GM23338 (cell line): ENCODE data around the gene CHD9. TPM values are rescaled to one million over a fixed set of nuclear protein-coding genes. Genes with fewer than 3 reads are reported as not detected.

ENCODE experiments used
- ATAC-seq: fragments of 200-7000 bp; cut with Tn5 transposase; 3 replicates; pipeline ENCODE4 v1.9.1; 2020
- DNase-seq: peaks from one replicate; pipeline ENCODE4 v3.0.0-alpha.2; 2015; ENCODE audit warnings: low spot score
- H2AFZ ChIP-seq: fragments of 200-600 bp; sonication (generic); 2 replicates; pipeline ENCODE4 v1.8.0; 2016; ENCODE audit warnings: antibody characterized with exemption, mild to moderate bottlenecking, moderate library complexity
- H3F3A ChIP-seq: fragments of 200-600 bp; sonication (generic); replicated peaks from 2 replicates; pipeline ENCODE4 v1.8.0; 2017; ENCODE audit warnings: antibody characterized with exemption, mixed run types, low read depth
- H3K27ac ChIP-seq: fragments of 200-600 bp; sonication (generic); 2 replicates; pipeline ENCODE4 v1.6.1; 2016; ENCODE audit warnings: low read depth
- H3K27me3 ChIP-seq: fragments of 200-600 bp; sonication (generic); 2 replicates; pipeline ENCODE4 v1.8.0; 2016; ENCODE audit warnings: mild to moderate bottlenecking, mixed run types, moderate library complexity; ENCODE audit not compliant: insufficient read depth
- H3K36me3 ChIP-seq: fragments of 200-600 bp; sonication (generic); 2 replicates; pipeline ENCODE4 v1.8.0; 2016; ENCODE audit warnings: mild to moderate bottlenecking; ENCODE audit not compliant: insufficient read depth
- H3K4me1 ChIP-seq: fragments of 200-600 bp; sonication (generic); 2 replicates; pipeline ENCODE4 v1.8.0; 2016; ENCODE audit warnings: mild to moderate bottlenecking, moderate library complexity; ENCODE audit not compliant: insufficient read depth
- H3K4me2 ChIP-seq: fragments of 200-600 bp; sonication (generic); 2 replicates; pipeline ENCODE4 v1.7.1; 2017; ENCODE audit warnings: mixed run types
- H3K4me3 ChIP-seq: fragments of 200-600 bp; sonication (generic); 2 replicates; pipeline ENCODE4 v1.6.1; 2016; ENCODE audit warnings: mixed run types
- H3K79me2 ChIP-seq: fragments of 200-600 bp; sonication (generic); replicated peaks from 2 replicates; pipeline ENCODE4 v1.8.0; 2017; ENCODE audit warnings: mild to moderate bottlenecking; ENCODE audit not compliant: insufficient read depth
- H3K9me2 ChIP-seq: fragments of 200-600 bp; sonication (generic); 2 replicates; pipeline ENCODE4 v1.8.0; 2017; ENCODE audit not compliant: insufficient read depth
- H4K20me1 ChIP-seq: fragments of 200-600 bp; sonication (generic); replicated peaks from 2 replicates; pipeline ENCODE4 v1.8.0; 2017; ENCODE audit warnings: mild to moderate bottlenecking; ENCODE audit not compliant: insufficient read depth
- H3K27ac Mint-ChIP-seq: 2 replicates; pipeline ENCODE4 v1.8.0; 2020; ENCODE audit warnings: inconsistent platforms, mild to moderate bottlenecking, moderate library complexity, mixed read lengths
- H3K27me3 Mint-ChIP-seq: 3 replicates; pipeline ENCODE4 v1.8.0; 2022; ENCODE audit warnings: low read depth, mild to moderate bottlenecking, moderate library complexity, mixed read lengths, inconsistent platforms; ENCODE audit not compliant: insufficient read depth, poor library complexity
- H3K36me3 Mint-ChIP-seq: 3 replicates; pipeline ENCODE4 v1.8.0; 2021; ENCODE audit warnings: low read depth, mild to moderate bottlenecking, inconsistent platforms, moderate library complexity, mixed read lengths
- H3K4me1 Mint-ChIP-seq: 3 replicates; pipeline ENCODE4 v1.8.0; 2020; ENCODE audit warnings: mild to moderate bottlenecking, inconsistent platforms, mixed read lengths
- H3K4me3 Mint-ChIP-seq: 3 replicates; pipeline ENCODE4 v1.8.0; 2021; ENCODE audit warnings: moderate library complexity, mild to moderate bottlenecking, inconsistent platforms, mixed read lengths
- H3K9me3 Mint-ChIP-seq: 3 replicates; pipeline ENCODE4 v1.8.0; 2020; ENCODE audit warnings: moderate library complexity, mild to moderate bottlenecking, inconsistent platforms, mixed read lengths
- CREB1 ChIP-seq: fragments of 250-450 bp; sonication (Bioruptor Pico); IDR thresholded peaks from 2 replicates; pipeline ENCODE4 v1.5.0; 2020; ENCODE audit warnings: low read depth, mild to moderate bottlenecking, moderate library complexity
- CTCF ChIP-seq, 2 experiments: fragments of 200-600 bp in 1 of 2; sonication (generic) in 1 of 2; conservative IDR thresholded peaks; 2 replicates each; pipeline versions ENCODE4 v1.5.1 to v1.6.1; 2016 to 2017; ENCODE audit warnings: antibody characterized with exemption in 2 of 2, low read depth in 2 of 2, mild to moderate bottlenecking in 2 of 2, moderate library complexity in 1 of 2
- EZH2 ChIP-seq: fragments of 200-600 bp; sonication (generic); IDR thresholded peaks from one replicate; pipeline ENCODE4 v1.8.0; 2017; ENCODE audit warnings: antibody characterized with exemption, mild to moderate bottlenecking, low read depth; ENCODE audit not compliant: unreplicated experiment
- EZH2phosphoT487 ChIP-seq: fragments of 200-600 bp; sonication (generic); IDR thresholded peaks from one replicate; pipeline ENCODE4 v1.8.1; 2018; ENCODE audit warnings: antibody characterized with exemption; ENCODE audit not compliant: unreplicated experiment
- JUNB ChIP-seq: IDR thresholded peaks from one replicate; pipeline ENCODE4 v1.6.1; 2016; ENCODE audit warnings: antibody characterized with exemption; ENCODE audit not compliant: unreplicated experiment
- NANOG ChIP-seq: IDR thresholded peaks from 2 replicates; pipeline ENCODE4 v1.6.1; 2016; ENCODE audit warnings: antibody characterized with exemption, borderline replicate concordance
- POLR2AphosphoS5 ChIP-seq: IDR thresholded peaks from 2 replicates; pipeline ENCODE4 v1.6.1; 2016; ENCODE audit warnings: antibody characterized with exemption, low read depth
- STAT1 ChIP-seq: IDR thresholded peaks from one replicate; pipeline ENCODE4 v1.6.1; 2016; ENCODE audit warnings: antibody characterized with exemption; ENCODE audit not compliant: unreplicated experiment
- ZNF114 ChIP-seq: fragments of 250-450 bp; sonication (Bioruptor Pico); IDR thresholded peaks from 2 replicates; pipeline ENCODE4 v1.5.0; 2020; ENCODE audit warnings: mild to moderate bottlenecking, moderate library complexity
- ZNF331 ChIP-seq: fragments of 250-450 bp; sonication (Bioruptor Pico); IDR thresholded peaks from 2 replicates; pipeline ENCODE4 v1.5.0; 2020; ENCODE audit warnings: low read depth, mild to moderate bottlenecking, moderate library complexity
- polyA plus RNA-seq: library from polyadenylated mRNA; unstranded; fragments of >200 nt; fragmentation: Nextera tagmentation; extraction: Ambion mirVana; gene quantifications from 2 replicates; pipeline ENCODE4 v1.2.1, GENCODE V29; 2016
- total RNA-seq: library from RNA; depleted of rRNA; stranded (reverse); fragments of >200 nt; shearing (Covaris generic); gene quantifications from 2 replicates; pipeline ENCODE4 v1.2.3, GENCODE V29; 2014
- TF ChIP-seq, protein P1 (sequence below): IDR thresholded peaks from one replicate; pipeline ENCODE4 v1.6.1; 2018; ENCODE audit warnings: antibody characterized with exemption; ENCODE audit not compliant: unreplicated experiment
- TF ChIP-seq, protein P2 (sequence below): fragments of 250-450 bp; sonication (Bioruptor Pico); IDR thresholded peaks from 2 replicates; pipeline ENCODE4 v1.5.0; 2020; ENCODE audit warnings: mild to moderate bottlenecking, moderate library complexity
- TF ChIP-seq, protein P3 (sequence below): IDR thresholded peaks from 2 replicates; pipeline ENCODE4 v1.6.1; 2016; ENCODE audit warnings: antibody characterized with exemption

CHD9 gene
- total and polyA plus RNA-seq, 2 experiments from 2014 or later: 18.8 to 46.6 TPM

GRCh38 chr16:53035176-53035942, 19.4 kb upstream of the CHD9 start:
- Mint-ChIP-seq H3K36me3 (peaks cover 38% of the 10 kb centered on the region), H3K4me3 (no peak overlapping the region), H3K27me3 (peaks cover 8% of the 10 kb centered on the region), H3K27ac (no peak overlapping the region), H3K9me3 (peaks cover 39% of the 10 kb centered on the region), H3K4me1 (peaks cover 15% of the 10 kb centered on the region)
- Histone ChIP-seq H3K27ac (no peak overlapping the region), H2AFZ (no peak overlapping the region), H3K4me1 (peaks cover 19% of the 10 kb centered on the region), H3K9me2 (peaks cover 9% of the 10 kb centered on the region), H3K27me3 (no peaks in the 10 kb centered on the region), H3K36me3 (peaks cover 9% of the 10 kb centered on the region; the same call in 1 of the 2 replicates), H3F3A (peaks cover 1% of the 10 kb centered on the region), H4K20me1 (no peaks in the 10 kb centered on the region), H3K79me2 (no peaks in the 10 kb centered on the region), H3K4me3 (no peak overlapping the region), H3K4me2 (no peak overlapping the region)
- ATAC-seq (no peak), DNase-seq (no peak)
- TF ChIP-seq JUNB (no peak), ZNF114 (CRISPR knock-in tag) (no peak), POLR2AphosphoS5 (no peak), ZNF331 (CRISPR knock-in tag) (no peak), CREB1 (no peak), NANOG (no peak), EZH2phosphoT487 (no peak), EZH2 (no peak), STAT1 (no peak), CTCF (conservative IDR thresholded peaks at IDR 0.05; ENCODE audit: low read depth in 2 of 2) (no peak)
- TF ChIP-seq, protein P1, sequence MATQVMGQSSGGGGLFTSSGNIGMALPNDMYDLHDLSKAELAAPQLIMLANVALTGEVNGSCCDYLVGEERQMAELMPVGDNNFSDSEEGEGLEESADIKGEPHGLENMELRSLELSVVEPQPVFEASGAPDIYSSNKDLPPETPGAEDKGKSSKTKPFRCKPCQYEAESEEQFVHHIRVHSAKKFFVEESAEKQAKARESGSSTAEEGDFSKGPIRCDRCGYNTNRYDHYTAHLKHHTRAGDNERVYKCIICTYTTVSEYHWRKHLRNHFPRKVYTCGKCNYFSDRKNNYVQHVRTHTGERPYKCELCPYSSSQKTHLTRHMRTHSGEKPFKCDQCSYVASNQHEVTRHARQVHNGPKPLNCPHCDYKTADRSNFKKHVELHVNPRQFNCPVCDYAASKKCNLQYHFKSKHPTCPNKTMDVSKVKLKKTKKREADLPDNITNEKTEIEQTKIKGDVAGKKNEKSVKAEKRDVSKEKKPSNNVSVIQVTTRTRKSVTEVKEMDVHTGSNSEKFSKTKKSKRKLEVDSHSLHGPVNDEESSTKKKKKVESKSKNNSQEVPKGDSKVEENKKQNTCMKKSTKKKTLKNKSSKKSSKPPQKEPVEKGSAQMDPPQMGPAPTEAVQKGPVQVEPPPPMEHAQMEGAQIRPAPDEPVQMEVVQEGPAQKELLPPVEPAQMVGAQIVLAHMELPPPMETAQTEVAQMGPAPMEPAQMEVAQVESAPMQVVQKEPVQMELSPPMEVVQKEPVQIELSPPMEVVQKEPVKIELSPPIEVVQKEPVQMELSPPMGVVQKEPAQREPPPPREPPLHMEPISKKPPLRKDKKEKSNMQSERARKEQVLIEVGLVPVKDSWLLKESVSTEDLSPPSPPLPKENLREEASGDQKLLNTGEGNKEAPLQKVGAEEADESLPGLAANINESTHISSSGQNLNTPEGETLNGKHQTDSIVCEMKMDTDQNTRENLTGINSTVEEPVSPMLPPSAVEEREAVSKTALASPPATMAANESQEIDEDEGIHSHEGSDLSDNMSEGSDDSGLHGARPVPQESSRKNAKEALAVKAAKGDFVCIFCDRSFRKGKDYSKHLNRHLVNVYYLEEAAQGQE: no peak
- TF ChIP-seq, protein P2, sequence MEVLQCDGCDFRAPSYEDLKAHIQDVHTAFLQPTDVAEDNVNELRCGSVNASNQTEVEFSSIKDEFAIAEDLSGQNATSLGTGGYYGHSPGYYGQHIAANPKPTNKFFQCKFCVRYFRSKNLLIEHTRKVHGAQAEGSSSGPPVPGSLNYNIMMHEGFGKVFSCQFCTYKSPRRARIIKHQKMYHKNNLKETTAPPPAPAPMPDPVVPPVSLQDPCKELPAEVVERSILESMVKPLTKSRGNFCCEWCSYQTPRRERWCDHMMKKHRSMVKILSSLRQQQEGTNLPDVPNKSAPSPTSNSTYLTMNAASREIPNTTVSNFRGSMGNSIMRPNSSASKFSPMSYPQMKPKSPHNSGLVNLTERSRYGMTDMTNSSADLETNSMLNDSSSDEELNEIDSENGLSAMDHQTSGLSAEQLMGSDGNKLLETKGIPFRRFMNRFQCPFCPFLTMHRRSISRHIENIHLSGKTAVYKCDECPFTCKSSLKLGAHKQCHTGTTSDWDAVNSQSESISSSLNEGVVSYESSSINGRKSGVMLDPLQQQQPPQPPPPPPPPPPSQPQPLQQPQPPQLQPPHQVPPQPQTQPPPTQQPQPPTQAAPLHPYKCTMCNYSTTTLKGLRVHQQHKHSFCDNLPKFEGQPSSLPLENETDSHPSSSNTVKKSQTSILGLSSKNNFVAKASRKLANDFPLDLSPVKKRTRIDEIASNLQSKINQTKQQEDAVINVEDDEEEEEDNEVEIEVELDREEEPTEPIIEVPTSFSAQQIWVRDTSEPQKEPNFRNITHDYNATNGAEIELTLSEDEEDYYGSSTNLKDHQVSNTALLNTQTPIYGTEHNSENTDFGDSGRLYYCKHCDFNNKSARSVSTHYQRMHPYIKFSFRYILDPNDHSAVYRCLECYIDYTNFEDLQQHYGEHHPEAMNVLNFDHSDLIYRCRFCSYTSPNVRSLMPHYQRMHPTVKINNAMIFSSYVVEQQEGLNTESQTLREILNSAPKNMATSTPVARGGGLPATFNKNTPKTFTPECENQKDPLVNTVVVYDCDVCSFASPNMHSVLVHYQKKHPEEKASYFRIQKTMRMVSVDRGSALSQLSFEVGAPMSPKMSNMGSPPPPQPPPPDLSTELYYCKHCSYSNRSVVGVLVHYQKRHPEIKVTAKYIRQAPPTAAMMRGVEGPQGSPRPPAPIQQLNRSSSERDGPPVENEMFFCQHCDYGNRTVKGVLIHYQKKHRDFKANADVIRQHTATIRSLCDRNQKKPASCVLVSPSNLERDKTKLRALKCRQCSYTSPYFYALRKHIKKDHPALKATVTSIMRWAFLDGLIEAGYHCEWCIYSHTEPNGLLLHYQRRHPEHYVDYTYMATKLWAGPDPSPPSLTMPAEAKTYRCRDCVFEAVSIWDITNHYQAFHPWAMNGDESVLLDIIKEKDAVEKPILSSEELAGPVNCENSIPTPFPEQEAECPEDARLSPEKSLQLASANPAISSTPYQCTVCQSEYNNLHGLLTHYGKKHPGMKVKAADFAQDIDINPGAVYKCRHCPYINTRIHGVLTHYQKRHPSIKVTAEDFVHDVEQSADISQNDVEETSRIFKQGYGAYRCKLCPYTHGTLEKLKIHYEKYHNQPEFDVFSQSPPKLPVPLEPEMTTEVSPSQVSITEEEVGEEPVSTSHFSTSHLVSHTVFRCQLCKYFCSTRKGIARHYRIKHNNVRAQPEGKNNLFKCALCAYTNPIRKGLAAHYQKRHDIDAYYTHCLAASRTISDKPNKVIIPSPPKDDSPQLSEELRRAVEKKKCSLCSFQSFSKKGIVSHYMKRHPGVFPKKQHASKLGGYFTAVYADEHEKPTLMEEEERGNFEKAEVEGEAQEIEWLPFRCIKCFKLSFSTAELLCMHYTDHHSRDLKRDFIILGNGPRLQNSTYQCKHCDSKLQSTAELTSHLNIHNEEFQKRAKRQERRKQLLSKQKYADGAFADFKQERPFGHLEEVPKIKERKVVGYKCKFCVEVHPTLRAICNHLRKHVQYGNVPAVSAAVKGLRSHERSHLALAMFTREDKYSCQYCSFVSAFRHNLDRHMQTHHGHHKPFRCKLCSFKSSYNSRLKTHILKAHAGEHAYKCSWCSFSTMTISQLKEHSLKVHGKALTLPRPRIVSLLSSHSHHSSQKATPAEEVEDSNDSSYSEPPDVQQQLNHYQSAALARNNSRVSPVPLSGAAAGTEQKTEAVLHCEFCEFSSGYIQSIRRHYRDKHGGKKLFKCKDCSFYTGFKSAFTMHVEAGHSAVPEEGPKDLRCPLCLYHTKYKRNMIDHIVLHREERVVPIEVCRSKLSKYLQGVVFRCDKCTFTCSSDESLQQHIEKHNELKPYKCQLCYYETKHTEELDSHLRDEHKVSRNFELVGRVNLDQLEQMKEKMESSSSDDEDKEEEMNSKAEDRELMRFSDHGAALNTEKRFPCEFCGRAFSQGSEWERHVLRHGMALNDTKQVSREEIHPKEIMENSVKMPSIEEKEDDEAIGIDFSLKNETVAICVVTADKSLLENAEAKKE: no peak
- TF ChIP-seq, protein P3, sequence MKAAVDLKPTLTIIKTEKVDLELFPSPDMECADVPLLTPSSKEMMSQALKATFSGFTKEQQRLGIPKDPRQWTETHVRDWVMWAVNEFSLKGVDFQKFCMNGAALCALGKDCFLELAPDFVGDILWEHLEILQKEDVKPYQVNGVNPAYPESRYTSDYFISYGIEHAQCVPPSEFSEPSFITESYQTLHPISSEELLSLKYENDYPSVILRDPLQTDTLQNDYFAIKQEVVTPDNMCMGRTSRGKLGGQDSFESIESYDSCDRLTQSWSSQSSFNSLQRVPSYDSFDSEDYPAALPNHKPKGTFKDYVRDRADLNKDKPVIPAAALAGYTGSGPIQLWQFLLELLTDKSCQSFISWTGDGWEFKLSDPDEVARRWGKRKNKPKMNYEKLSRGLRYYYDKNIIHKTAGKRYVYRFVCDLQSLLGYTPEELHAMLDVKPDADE: no peak
